Fibroblast of the aortic adventitia (primary cell): ENCODE measurements around the gene SH2D1A. TPM values are rescaled to one million over a fixed set of nuclear protein-coding genes. Genes with fewer than 3 reads are reported as not detected.
"Not testable (repeated sequence)": the region's sequence is repeated elsewhere in the genome, so short reads cannot be mapped to it uniquely, and the experiment has no call there.

ENCODE experiments used
- DNase-seq: peaks from one replicate; pipeline ENCODE4 v3.0.0-alpha.2; 2010; ENCODE audit warnings: low read depth
- H3K4me3 ChIP-seq: 2 replicates; pipeline ENCODE4 v1.5.1; 2011; ENCODE audit warnings: low read depth, mild to moderate bottlenecking, control low read depth, low read length, moderate library complexity
- total RNA-seq: library from RNA; depleted of rRNA; stranded (reverse); fragments of >200 nt; gene quantifications from 2 replicates; pipeline ENCODE4 v1.2.3, GENCODE V29; 2012; ENCODE audit warnings: low replicate concordance
- TF ChIP-seq, protein P1 (sequence below): IDR thresholded peaks from 2 replicates; pipeline ENCODE4 v1.5.1; 2011; ENCODE audit warnings: mild to moderate bottlenecking, low read length, control low read depth, inconsistent platforms; ENCODE audit not compliant: insufficient read depth

SH2D1A gene
- total RNA-seq, 1 donor = not detected

DNA sequence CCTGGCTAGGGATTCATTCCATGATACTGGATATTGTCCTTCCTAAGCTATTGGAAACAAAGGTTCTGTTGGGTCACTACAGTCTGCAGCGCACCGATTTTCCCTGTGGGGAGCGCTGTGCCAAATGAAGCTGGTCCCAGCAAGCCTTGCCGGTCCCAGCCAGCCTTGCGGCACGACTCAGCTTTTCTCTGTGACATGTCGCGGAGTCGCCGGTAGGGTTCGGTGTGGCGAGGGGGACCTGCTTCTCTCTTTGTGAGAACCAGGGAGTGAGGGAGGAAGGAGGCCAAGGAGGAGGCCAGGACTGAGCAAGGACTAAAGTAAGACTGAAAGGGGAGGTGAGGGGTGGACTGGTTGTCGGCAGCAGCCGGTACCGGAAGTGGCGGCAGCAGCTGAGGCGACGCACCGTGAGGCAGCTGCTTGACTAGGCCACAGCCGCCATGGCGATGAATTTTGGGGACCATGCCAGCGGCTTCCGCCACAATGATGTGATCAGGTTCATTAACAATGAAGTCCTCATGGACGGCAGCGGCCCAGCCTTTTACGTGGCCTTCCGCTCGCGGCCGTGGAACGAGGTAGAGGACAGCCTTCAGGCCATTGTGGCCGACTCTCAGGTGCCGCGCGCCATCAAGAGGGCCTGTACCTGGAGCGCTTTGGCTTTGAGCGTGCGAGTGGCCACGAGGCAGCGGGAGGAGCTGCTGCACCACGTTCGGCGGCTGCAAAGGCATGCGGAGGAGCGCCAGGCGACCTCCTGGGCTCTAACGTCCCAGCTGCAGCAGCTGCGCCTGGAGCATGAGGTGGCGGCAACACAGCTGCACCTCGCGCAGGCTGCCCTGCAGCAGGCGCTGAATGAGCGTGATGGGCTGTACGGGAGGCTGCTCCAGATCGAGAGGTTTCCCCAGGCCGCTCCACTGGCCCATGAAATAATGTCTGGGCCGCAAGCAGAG lies 13.6 kb upstream of the SH2D1A start, which contains the start of gene TEX13D:
Gene TEX13D, plus strand, starts transcription at position 180 of the 944 bp plus-strand sequence. Its CDS starts 258 bp downstream, at position 438.
- no peak for DNase-seq
- TF ChIP-seq, protein P1, sequence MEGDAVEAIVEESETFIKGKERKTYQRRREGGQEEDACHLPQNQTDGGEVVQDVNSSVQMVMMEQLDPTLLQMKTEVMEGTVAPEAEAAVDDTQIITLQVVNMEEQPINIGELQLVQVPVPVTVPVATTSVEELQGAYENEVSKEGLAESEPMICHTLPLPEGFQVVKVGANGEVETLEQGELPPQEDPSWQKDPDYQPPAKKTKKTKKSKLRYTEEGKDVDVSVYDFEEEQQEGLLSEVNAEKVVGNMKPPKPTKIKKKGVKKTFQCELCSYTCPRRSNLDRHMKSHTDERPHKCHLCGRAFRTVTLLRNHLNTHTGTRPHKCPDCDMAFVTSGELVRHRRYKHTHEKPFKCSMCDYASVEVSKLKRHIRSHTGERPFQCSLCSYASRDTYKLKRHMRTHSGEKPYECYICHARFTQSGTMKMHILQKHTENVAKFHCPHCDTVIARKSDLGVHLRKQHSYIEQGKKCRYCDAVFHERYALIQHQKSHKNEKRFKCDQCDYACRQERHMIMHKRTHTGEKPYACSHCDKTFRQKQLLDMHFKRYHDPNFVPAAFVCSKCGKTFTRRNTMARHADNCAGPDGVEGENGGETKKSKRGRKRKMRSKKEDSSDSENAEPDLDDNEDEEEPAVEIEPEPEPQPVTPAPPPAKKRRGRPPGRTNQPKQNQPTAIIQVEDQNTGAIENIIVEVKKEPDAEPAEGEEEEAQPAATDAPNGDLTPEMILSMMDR = no peak
- H3K4me3 ChIP-seq = no peak within 1 kb of the TSS

DNA sequence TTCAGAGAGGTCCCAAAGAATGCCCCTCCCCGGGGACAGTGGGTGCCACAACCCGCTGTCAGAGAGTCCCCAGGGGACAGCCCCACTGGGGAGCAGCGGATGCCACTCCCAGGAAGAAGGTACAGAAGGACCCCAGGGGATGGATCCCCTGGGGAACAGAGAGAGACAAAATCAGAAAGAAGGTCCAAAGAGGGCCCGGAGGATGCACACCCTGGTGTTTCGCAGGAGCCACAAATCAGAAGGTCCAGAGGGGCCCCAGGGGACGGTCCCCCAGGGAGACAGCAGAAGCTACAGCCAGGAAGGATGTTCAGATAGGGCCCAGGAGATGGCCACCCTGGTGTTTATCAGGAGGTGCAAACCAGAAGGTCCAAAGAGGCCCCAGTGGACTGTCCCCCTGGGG lies 12.5 kb upstream of the SH2D1A start:
- H3K4me3 ChIP-seq = no peak overlapping the region
- TF ChIP-seq, protein P1 = no peak
- no peak for DNase-seq

DNA sequence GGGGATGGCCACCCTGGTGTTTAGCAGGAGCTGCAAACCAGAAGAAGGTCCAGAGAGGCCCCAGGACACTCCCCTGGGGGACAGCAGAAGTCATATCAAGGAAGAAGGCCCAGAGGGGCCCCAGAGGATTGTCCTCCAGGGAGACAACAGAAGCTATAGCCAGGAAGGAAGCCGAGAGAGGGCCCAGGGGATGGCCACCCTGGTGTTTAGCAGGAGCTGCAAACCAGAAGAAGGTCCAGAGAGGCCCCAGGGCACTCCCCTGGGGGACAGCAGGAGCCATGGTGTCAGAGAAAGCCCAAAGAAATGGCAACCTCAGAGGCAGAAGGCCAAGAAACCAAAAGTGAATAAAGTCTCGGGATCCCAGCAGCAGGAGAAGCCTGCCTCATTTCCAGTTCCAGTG lies 11.8 kb upstream of the SH2D1A start:
- not testable (repeated sequence) for DNase-seq, H3K4me3 ChIP-seq

DNA sequence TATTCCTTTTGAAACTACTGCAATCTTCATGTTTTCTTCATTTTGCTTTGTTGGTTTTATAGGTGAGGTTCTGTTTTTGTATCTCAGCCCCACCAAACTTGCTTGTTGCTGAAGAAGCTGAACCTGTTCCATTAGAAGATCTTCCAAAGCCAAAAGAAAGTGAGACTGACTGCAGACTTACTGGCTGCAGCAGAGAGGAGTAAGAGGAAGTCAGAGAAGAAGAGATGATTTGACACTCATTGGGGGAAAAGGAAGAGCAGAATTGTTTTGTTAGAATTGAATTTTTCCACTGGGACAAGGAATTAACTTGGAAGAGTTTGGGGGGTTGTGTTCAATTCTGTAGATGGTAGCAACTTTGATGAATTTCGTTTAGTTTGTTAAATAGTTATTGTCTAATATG lies 10.8 kb upstream of the SH2D1A start:
- TF ChIP-seq, protein P1 = no peak
- DNase-seq = no peak
- no peak overlapping the region for H3K4me3 ChIP-seq

DNA sequence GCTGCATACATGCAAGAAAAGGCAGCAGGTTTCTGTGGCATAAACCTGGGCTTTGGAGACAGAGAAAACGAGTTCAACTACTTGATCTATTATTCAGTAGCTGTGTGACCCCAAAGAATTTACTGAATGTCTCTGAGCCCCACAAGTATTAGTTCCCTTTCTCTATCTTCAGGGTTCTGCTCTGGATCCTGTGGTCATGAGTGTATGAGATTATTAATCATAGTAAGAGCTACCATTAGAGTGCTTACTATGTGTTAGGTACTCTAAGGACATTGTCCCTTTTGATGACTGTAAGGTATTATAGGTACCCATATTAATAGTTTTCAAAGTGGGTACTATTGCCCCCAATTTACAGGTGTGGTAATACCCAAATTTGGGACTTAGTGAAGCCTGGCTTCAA lies 8.4 kb upstream of the SH2D1A start:
- TF ChIP-seq, protein P1 = no peak
- DNase-seq = no peak
- no peak overlapping the region for H3K4me3 ChIP-seq

DNA sequence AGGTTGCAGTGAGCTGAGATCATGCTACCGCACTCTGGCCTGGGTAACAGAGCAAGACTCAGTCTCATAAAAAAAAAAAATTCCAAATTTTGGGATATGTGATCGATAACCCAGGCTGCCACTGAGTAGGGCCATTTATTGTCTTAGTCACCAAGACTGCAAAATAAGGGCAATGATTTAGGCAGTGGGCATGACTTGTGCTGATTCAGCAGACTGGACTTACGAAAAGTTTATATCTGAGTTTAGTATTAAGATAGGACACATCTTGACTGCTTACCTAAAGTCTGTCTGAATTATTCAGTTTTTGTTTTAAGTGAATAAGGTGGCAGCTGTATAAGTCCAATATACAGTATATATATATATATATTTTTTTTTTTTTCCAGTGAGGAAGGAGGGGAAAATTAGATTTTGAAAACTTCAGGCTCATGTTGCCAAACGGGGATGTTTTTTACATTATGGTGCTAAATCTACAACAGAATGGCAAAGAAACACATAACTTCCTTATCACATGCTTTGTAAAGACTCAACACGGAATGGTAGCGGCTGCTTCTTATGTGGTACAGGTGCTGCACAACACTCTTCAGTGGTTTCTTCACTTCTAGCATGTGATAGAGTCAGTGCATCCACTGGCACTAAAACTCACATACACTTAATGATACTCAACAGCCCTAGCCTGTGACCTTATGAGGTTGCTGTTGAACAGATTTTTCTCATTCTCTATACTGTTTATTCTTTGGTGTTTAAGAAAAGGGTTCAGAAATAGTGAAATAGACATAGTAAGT lies 7.4 kb upstream of the SH2D1A start:
- no peak for DNase-seq
- no peak overlapping the region for H3K4me3 ChIP-seq
- TF ChIP-seq, protein P1 = no peak
